Adrenal gland (tissue), 12 donors: ENCODE measurements around the gene FMN1. TPM values are rescaled to one million over a fixed set of nuclear protein-coding genes. Genes with fewer than 3 reads are reported as not detected.

Source experiments
- DNase-seq, 7 donors: peaks; one replicate each; pipeline ENCODE4 v3.0.0-alpha.2; 2019 to 2020
- H3K27ac ChIP-seq, 5 donors: fragments of 200-600 bp; sonication (generic) in 4 of 5; 1 replicate in 3 of 5; 2 replicates in 2 of 5; pipeline versions ENCODE4 v1.5.1 to v1.8.0; 2016 to 2020; ENCODE audit warnings: mild to moderate bottlenecking in 1 of 5
- H3K27me3 ChIP-seq: fragments of 200-600 bp; 2 replicates; pipeline ENCODE4 v1.8.0; 2021
- H3K36me3 ChIP-seq, 2 donors: fragments of 200-600 bp; replicated peaks in 1 of 2; 1 replicate in 1 of 2; 2 replicates in 1 of 2; pipeline versions ENCODE4 v1.5.1 to v1.8.0; 2018 to 2022
- H3K4me1 ChIP-seq, 2 donors: fragments of 200-600 bp; replicated peaks in 1 of 2; 1 replicate in 1 of 2; 2 replicates in 1 of 2; pipeline versions ENCODE4 v1.5.1 to v1.8.0; 2018 to 2021
- H3K4me3 ChIP-seq, 4 donors: fragments of 200-600 bp; sonication (generic) in 3 of 4; one replicate each; pipeline ENCODE4 v1.5.1; 2016 to 2018
- H3K9me3 ChIP-seq, 3 donors: fragments of 200-600 bp; sonication (generic) in 1 of 3; replicated peaks in 1 of 3; 1 replicate in 2 of 3; 2 replicates in 1 of 3; pipeline versions ENCODE4 v1.5.1 to v1.8.0; 2016 to 2021
- CTCF ChIP-seq, 6 experiments: fragments of 450-650 bp in 4 of 6; fragments of 200-600 bp in 2 of 6; sonication (generic) in 1 of 6; IDR thresholded peaks; 1 replicate in 5 of 6; 2 replicates in 1 of 6; pipeline versions ENCODE4 v1.5.1 to v1.8.0; 2016 to 2021; ENCODE audit warnings: antibody characterized with exemption in 6 of 6, mild to moderate bottlenecking in 2 of 6, moderate library complexity in 1 of 6
- POLR2A ChIP-seq, 2 donors: fragments of 450-650 bp; IDR thresholded peaks; one replicate each; pipeline ENCODE4 v1.6.1; 2017; ENCODE audit warnings: antibody characterized with exemption in 2 of 2, mild to moderate bottlenecking in 2 of 2, moderate library complexity in 1 of 2
- WGBS, 4 donors: extraction: QIAGEN DNeasy Blood & Tissue Kit in 2 of 4; methylation state at CpG; one replicate each; pipeline versions ENCODE4 v1.1.5 to v1.1.7; 2013 to 2017; 5-methylcytosine and 5-hydroxymethylcytosine counted together
- intact Hi-C, 2 donors: fragments of 100-400 bp; cut with DNase I; formaldehyde crosslinking; loops; one replicate each; pipeline versions ENCODE4 v1.14.1 to v1.15.0; 2022 to 2023
- polyA plus RNA-seq, 3 donors: library from polyadenylated mRNA; stranded (reverse); fragments of 200-250 nt in 2 of 3; fragments of 350-450 nt in 1 of 3; fragmentation: Illumina TruSeq in 1 of 3; extraction: RNeasy Lipid Tissue Mini Kit (QIAGEN cat#74804) in 1 of 3; gene quantifications; one replicate each; pipeline ENCODE4 v1.2.3, GENCODE V29; 2013 to 2014
- total RNA-seq, 9 donors: library from RNA; depleted of rRNA in 4 of 9; stranded (reverse); fragments of >200 nt in 4 of 9; fragments of 120-200 nt in 1 of 9; fragmentation: NEBNext Ultra II Directional in 1 of 9; extraction: Animal tissue kit (Norgen Biotek cat#: 25700) in 1 of 9; gene quantifications; one replicate each; pipeline versions ENCODE4 v1.1.0 to v1.2.4, GENCODE V29; 2013 to 2023
- donor health status: healthy with polysubstance abuse.
- donor health status: Bipolar disorder and iron deficiency.
- donor health status: DM: yes; HTN: yes; CAD: no.
- donor health status: DM: no; HTN: no; CAD: no.
- donor health status: DM: no; HTN: no; CAD: no.
- donor health status: DM: yes; HTN: yes; CAD: no.

Gene FMN1
- total and polyA plus RNA-seq, 12 donors: 0.37 to 29.2 (median 11.4) TPM

GRCh38 chr15:33107950-33108349, 86.6 kb downstream of the FMN1 start:
- H3K4me1 ChIP-seq: no peaks in the 10 kb centered on the region
- H3K4me3 ChIP-seq: no peak overlapping the region
- no peaks in the 10 kb centered on the region for H3K9me3 ChIP-seq
- no peak overlapping the region for H3K27ac ChIP-seq
- H3K36me3 ChIP-seq: no peaks in the 10 kb centered on the region
- no peaks in the 10 kb centered on the region for H3K27me3 ChIP-seq
- intact Hi-C loops: no loop called here
- 59 to 78% (median 71%) methylated on average over 2 of the region's 2 CpGs for WGBS, 4 donors
- TF ChIP-seq POLR2A (IDR thresholded peaks at IDR 0.05) (no peak), CTCF (IDR thresholded peaks at IDR 0.05) (no peak)
- DNase-seq: no peak

- Histone ChIP-seq H3K27ac (no peak overlapping the region), H3K9me3 (no peaks in the 10 kb centered on the region), H3K27me3 (no peaks in the 10 kb centered on the region), H3K4me3 (no peak overlapping the region), H3K4me1 (no peaks in the 10 kb centered on the region), H3K36me3 (no peaks in the 10 kb centered on the region)
- no peak for TF ChIP-seq CTCF (IDR thresholded peaks at IDR 0.05)
- TF ChIP-seq POLR2A (IDR thresholded peaks at IDR 0.05): no peak
- intact Hi-C loops: no loop called here
- DNase-seq: no peak
- WGBS, 4 donors: 37 to 47% (median 43%) methylated on average over 2 of the region's 2 CpGs
Measured at GRCh38 chr15:33104212-33104611, 90.3 kb downstream of the FMN1 start.

- no peak for DNase-seq
- no peaks in the 10 kb centered on the region for H3K9me3 ChIP-seq
- H3K4me3 ChIP-seq: no peak overlapping the region
- no peaks in the 10 kb centered on the region for H3K27me3 ChIP-seq
- no peak for TF ChIP-seq CTCF (IDR thresholded peaks at IDR 0.05)
- no peak for TF ChIP-seq POLR2A (IDR thresholded peaks at IDR 0.05)
- no peaks in the 10 kb centered on the region for H3K4me1 ChIP-seq
- no peaks in the 10 kb centered on the region for H3K36me3 ChIP-seq
- no peak overlapping the region for H3K27ac ChIP-seq
- 72 to 85% (median 77%) methylated on average over 3 of the region's 3 CpGs for WGBS, 4 donors
- intact Hi-C loops: no loop called here
Measured at GRCh38 chr15:33101036-33101435, 93.5 kb downstream of the FMN1 start.

- H3K4me1 ChIP-seq: no peaks in the 10 kb centered on the region
- no peak for DNase-seq
- H3K4me3 ChIP-seq: no peak overlapping the region
- TF ChIP-seq CTCF (IDR thresholded peaks at IDR 0.05) (no peak), POLR2A (IDR thresholded peaks at IDR 0.05) (no peak)
- H3K27me3 ChIP-seq: no peaks in the 10 kb centered on the region
- H3K27ac ChIP-seq: no peak overlapping the region
- no peaks in the 10 kb centered on the region for H3K36me3 ChIP-seq
- no peaks in the 10 kb centered on the region for H3K9me3 ChIP-seq
- 57 to 65% (median 61%) methylated on average over 3 of the region's 3 CpGs for WGBS, 4 donors
- intact Hi-C loops: no loop called here
Measured at GRCh38 chr15:33100314-33100713, 94.2 kb downstream of the FMN1 start.
